ENCODE measurements around the gene NFE2L3. TPM values are rescaled to one million over a fixed set of nuclear protein-coding genes. Genes with fewer than 3 reads are reported as not detected.
"Not testable (repeated sequence)": the region's sequence is repeated elsewhere in the genome, so short reads cannot be mapped to it uniquely, and the experiment has no call there.

NFE2L3 gene
- 10 to 100 TPM; 30.8 to 46.1 (median 40.9) TPM for polyA plus RNA-seq (ENCODE audit: insufficient read length in 3 of 3)

GRCh38 chr7:26151953-26152781 is at the start of gene NFE2L3:
Gene NFE2L3 (plus strand): TSS chr7:26152198. CDS start chr7:26152499, 301 bp downstream.
- peak in 1 of 3 donors; percentile 42 for DNase-seq (ENCODE audit: low read depth in 3 of 3, low spot score in 2 of 3)

DNA sequence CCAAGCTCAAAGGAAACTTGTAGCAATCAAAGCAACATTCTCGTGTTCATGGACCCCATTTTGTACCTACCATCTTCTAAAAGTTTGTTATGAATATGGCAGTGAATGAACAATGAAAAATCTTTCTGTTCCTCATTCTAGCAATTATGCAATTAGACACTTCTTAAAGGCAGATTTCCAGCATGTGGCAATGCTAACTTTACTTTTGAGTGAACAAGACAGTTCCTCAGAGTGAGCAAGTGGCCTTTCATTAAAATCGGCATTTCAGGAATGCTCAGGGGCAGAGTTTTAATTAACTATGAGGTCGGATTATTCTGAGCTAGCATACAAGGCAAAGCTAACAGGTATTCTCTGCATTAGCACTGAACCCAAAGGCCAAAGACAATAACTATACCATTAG is 48.4 kb upstream of the NFE2L3 start:
- DNase-seq (ENCODE audit: low read depth in 3 of 3, low spot score in 2 of 3) = no peak

DNA sequence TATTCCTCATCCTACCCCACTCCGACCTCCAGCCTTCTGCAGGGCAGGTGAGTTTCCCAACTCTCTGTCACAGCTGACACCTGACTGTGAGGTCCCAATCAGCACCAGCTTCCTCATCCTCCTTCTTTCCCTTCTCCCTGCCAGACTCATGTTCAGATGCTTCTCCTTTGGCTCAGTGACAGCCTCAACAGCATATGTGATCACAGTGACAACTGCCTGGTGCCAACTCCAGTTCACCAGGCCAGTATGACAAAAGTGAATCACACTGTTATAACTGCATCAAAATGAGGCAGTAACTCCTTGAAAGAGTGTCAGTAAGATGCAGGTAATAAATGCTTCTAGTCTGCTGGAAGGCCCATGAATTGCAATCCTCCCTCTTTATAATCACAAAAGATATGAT is 46.8 kb upstream of the NFE2L3 start:
- DNase-seq (ENCODE audit: low read depth in 3 of 3, low spot score in 2 of 3) = no peak

DNA sequence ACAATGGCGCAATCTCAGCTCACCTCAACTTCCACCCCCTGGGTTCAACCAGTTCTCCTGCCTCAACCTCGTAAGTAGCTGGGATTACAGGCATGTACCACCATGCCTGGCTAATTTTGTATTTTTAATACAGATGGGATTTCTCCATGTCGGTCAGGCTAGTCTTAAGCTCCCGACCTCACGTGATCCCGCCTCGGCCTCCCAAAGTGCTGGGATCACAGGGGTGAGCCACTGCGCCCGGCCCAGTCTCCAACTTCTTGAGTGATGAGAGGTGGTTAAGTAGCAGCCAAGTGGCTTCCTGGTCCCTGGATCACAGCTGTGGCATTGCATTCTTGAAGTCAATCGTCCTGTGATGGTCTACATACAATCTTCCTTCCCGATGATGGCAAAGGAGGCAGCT is 46.1 kb upstream of the NFE2L3 start:
- no peak for DNase-seq (ENCODE audit: low read depth in 3 of 3, low spot score in 2 of 3)

- no peak for DNase-seq (ENCODE audit: low read depth in 3 of 3, low spot score in 2 of 3)
Observed at GRCh38 chr7:26112203-26112740, 39.7 kb upstream of the NFE2L3 start.

- DNase-seq (ENCODE audit: low read depth in 3 of 3, low spot score in 2 of 3) = no peak
Observed at GRCh38 chr7:26115650-26116049, 36.3 kb upstream of the NFE2L3 start.

DNA sequence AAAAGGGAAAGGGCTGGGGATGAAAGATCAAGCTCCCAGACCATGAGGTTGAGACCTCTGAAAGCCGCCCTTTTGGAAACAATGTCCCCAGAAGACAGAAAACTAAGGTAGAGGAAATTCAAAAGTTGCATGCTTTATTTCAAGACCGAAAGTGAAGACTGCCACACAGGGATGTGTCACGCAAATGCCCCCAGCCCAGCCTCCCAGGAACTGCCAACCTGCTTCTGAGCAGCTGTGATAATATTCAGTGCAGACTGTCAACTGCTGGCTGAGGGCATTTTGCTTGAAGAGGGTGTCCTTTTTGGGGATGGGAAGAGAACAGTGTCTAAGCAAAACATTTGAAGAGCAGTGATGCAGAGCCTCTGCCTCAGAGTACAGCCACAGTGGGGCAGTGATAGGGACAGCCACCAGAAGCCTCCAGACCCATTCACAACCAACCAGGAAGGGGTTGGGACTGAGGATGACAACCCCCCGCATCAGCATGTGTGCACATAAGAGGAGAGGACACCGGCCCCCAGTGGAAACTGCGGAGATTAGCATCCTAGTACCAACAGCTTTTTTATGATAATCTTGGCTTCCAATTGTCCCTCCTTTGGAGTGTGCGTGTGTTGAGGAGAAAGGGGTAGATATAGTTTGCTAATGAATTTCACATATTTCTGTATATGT is 34.7 kb upstream of the NFE2L3 start:
- DNase-seq (ENCODE audit: low read depth in 3 of 3, low spot score in 2 of 3) = no peak

DNA sequence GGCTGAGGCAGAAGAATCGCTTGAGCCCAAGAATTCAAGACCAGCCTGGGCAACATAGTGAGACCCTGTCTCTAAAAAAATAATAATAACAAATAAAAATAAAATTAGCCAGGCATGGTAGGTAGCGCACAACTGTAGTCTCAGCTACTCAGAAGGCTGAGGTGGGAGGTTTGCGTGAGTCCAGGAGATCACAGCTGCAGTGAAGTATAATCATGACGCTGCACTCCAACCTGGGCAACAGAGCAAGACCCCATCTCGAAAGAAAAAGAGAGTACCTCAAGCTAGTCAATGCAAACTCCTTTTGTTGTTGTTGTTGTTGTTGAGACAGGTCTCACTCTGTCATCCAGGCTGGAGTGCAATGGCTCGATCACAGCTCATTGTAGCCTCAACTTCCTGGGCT is 34.0 kb upstream of the NFE2L3 start:
- no peak for DNase-seq (ENCODE audit: low read depth in 3 of 3, low spot score in 2 of 3)

- DNase-seq (ENCODE audit: low read depth in 3 of 3, low spot score in 2 of 3) = no peak
Observed at GRCh38 chr7:26122745-26123144, 29.3 kb upstream of the NFE2L3 start.

DNA sequence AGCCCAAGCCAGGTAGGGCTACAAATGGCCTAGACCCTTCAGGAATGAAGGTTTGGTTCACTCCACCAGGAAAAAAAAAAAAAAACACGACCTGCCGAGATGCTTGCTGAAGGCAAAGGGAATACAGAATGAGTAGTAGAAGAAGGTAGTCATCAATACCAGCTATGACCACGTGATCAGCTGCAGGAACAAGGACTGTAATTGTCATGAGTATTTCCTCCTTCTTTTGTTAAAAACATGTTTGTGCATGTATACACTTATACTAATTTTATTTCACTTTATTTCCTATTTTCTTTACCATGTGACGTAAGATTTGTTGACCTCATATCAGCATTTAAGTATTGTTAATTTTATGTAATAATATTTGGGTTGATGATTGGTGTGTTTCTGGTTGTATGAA is 27.2 kb upstream of the NFE2L3 start:
- DNase-seq (ENCODE audit: low read depth in 3 of 3, low spot score in 2 of 3) = not testable (repeated sequence)

GRCh38 chr7:26127411-26127810 is 24.6 kb upstream of the NFE2L3 start:
- DNase-seq (ENCODE audit: low read depth in 3 of 3, low spot score in 2 of 3) = no peak

DNA sequence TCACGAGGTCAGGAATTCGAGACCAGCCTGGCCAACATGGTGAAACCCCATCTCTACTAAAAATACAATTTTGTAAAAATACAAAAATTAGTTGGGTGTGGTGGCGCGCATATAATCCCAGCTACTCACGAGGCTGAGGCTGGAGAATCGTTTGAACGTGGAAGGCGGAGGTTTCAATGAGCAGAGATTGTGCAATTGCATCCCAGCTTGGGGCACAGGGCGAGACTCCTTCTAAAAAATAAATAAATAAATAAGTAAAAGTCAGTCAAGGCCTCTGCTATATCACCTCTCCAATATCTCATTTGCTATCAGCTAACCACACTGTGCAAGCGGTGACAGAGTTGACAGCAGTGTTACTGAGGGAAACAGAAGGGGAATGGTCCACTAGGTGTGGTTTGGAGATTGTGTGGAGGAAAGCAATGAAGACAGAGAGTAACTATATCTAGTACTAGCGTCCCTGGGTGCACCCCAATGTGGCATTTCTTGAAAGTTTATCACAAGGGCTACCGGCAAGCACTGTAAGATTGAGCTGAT is 20.9 kb upstream of the NFE2L3 start:
- DNase-seq (ENCODE audit: low read depth in 3 of 3, low spot score in 2 of 3) = no peak

- no peak for DNase-seq (ENCODE audit: low read depth in 3 of 3, low spot score in 2 of 3)
Observed at GRCh38 chr7:26135076-26135475, 16.9 kb upstream of the NFE2L3 start.

DNA sequence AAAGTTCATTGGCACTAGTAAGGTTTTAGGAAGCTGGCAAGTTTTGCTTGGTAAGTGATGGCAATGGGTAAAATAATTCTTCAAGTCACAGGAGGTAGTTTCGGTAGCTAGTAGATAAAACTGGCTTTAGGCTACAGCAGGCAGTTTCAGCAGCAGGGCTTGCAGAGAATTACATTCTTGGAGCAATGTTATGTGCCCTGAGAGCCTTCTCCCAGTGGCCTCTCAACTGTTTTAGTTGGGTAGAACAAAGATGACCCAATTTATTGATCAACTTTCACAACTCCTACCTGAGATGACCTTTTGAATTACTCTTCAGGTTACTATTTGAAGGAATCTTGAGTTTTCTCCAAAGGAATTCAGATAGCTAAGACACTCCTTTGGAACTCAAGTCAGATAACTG is 16.4 kb upstream of the NFE2L3 start:
- no peak for DNase-seq (ENCODE audit: low read depth in 3 of 3, low spot score in 2 of 3)

DNA sequence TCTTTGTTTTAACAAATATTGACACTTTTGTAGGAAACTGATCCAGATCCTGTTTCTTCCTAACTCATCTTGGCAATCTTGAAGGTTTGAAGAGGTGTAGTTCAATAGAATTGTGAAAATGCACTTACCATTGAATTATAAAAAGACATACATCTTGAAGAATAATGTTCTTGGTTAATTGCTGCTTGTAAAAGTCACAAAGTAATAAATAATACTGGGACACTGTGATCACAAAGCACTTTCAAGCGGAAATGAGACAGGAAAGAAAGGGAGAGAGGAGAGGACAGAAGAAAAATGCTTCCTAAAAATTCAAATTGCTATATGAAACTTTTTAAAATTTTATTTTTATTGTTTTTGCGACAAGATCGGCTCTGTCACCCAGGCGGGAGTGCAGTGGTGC is 15.2 kb upstream of the NFE2L3 start:
- no peak for DNase-seq (ENCODE audit: low read depth in 3 of 3, low spot score in 2 of 3)

DNA sequence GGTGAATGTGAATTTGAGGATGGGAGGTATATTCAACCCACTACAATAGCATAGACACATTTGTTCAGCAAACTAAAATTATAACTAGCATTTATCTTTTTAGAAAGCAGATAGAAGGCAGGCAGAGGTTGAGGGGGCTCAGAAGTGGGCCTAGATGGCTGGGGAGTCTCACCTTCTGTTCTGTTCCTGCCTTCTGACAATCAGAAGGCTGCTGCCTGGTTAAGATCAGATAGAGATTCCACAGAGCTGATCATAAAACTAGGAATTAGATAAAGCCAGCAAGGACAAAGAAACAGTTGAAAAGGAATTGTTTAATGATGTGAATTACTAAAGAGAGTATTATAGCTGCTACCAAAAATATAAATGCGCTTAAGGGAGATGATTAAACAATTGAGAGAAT is 11.6 kb upstream of the NFE2L3 start:
- no peak for DNase-seq (ENCODE audit: low read depth in 3 of 3, low spot score in 2 of 3)

GRCh38 chr7:26141077-26141476 is 10.9 kb upstream of the NFE2L3 start:
- DNase-seq (ENCODE audit: low read depth in 3 of 3, low spot score in 2 of 3) = no peak

- DNase-seq (ENCODE audit: low read depth in 3 of 3, low spot score in 2 of 3) = no peak
Observed at GRCh38 chr7:26143298-26144048, 8.5 kb upstream of the NFE2L3 start.

DNA sequence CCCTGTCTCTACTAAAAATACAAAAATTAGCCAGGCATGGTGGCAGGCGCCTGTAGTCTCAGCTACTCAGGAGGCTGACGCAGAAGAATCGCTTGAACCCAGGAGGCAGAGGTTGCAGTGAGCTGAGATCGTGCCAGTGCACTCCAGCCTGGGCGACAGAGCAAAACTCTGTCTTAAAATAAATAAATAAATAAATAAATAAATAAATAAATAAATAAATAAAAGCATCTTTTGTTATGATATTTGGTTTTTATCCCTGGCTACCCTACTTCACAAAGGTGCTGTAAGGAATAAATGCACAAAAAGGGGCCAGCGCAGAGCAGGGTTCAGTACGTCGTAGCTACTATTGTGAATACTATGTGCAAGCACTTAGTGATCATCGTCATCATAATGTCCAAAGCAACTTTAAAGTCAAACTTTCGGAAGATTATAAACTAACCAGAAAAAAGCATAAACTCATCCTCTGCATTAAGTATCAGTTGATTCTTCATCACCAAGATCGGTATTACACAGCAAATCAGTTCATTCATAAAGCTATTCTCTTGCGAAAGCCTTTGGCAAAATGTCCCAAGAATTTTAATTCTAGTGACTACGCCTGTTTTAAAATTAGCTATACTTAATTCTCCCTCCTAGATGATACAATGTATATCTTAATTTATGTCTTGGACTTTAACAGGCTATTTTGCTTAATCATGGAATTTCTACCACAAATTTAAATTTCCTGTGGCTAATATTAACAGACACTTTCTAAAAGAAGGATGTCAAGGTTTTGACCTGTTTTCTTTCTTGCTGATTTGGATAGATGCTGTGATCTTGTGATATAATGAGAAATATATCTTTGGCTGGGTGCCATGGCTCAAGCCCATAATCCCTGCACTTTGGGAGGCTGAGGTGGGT is 7.6 kb upstream of the NFE2L3 start:
- DNase-seq (ENCODE audit: low read depth in 3 of 3, low spot score in 2 of 3) = no peak

DNA sequence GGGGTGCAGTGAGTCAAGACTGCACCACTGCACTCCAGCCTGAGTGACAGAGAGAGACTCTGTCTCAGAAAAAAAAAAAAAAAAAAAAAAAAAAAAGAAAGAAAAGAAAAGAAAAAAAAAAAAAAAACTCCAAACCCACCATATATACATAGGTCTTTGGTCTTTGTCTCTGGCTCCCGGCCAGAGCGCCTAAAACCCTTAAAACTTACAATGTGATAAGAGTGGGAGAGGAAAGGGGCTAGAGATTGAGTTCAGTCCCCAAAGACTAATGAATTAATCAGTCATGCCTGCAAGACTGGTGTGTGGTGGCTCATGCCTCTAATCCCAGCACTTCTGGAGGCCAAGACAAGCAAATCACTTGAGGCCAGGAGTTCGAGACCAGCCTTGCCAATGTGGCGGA is 6.8 kb upstream of the NFE2L3 start:
- no peak for DNase-seq (ENCODE audit: low read depth in 3 of 3, low spot score in 2 of 3)
